Measurements from ENCODE around the gene RFLNA.

Gene RFLNA

GRCh38 chr12:124304314-124304790, 9.5 kb downstream of the RFLNA start:
- no peak for DNase-seq

- DNase-seq = no peak
These were observed 10.2 kb downstream of the RFLNA start for GRCh38 chr12:124305136-124305535.

DNA sequence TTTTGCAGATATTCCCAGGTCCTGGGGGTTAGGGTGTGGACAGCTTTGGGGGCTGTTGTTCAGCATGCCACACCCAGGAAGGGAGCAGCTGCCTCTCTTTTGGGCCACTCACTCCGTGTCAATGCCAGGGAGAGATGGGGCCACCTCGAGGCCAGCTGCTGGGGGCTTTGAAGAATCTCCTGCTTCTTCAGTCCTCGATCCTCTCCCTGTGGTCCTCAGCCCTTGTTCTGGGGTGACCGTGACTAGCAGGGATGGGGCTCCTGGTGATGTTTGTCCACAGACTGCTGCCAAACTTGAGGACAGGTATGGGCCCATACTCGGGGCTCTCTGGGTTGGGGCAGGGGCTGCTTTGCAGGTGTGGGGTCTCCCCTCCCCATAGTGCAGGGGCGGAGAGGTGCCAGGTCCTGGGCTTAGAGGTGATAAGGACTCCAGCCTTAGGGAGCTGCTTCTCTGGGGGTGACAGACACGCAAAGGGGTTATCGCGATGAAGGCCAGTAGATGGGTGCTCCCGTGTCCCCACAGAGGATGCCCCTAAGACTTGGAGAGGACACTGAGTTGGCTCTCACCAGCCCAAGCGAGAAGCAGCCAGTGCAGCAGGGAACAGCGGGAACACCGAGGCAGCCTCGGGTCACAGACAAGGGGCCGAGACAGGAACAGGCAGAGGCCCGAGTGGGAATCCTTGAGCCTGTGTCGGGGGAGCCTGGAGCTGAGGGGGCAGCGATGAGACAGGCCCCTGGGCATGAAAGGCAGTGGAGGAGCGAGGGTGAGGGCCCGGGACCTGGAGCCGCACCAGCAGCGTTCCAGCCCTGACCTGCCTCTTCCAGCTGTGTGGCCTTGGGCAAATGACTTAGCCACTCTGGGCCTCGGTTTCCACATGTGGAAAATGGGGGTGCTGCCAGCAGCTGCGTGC, 11.1 kb downstream of the RFLNA start:
- no peak for DNase-seq

GRCh38 chr12:124306686-124307555, 12.0 kb downstream of the RFLNA start:
- no peak for DNase-seq

DNA sequence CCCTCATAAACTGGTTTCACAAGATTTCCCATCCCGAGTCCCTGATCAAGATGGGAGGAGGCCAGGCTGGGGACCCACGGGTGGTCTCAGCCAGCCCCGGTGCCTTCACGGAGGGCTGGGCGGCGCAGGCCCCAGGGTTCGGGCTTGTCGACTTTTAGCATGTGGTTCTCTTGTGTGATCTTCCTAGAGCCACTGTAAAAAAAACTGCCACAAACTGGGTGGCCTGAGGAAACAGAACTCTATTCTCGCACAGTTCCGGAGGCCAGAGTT, 12.6 kb downstream of the RFLNA start:
- no peak for DNase-seq

- no peak for DNase-seq
These were observed 13.8 kb downstream of the RFLNA start for GRCh38 chr12:124308741-124309140.

DNA sequence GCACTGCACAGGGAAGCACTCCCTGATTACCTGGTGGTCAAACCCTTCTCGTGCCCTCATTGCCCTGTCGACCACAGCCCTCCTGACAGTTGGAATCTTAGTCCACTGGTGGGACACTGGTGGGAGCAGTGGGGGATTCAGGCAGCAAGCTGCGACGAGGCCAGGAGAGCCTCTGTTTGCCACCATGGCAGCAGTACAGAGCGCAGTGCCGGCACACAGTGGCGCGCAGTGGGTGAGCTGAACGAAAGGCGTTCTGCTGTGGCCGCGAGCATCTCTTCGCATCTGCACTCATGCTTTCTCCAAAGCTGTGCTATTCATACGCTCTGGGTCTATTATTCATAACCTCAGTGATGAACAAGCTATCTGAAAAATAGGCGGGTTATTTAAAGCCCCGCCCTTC, 14.3 kb downstream of the RFLNA start:
- no peak for DNase-seq

- no peak for DNase-seq
These were observed 14.9 kb downstream of the RFLNA start for GRCh38 chr12:124309744-124310143.

- DNase-seq = no peak
These were observed 15.3 kb downstream of the RFLNA start for GRCh38 chr12:124310178-124310577.

- no peak for DNase-seq
These were observed 15.9 kb downstream of the RFLNA start for GRCh38 chr12:124310785-124311184.

DNA sequence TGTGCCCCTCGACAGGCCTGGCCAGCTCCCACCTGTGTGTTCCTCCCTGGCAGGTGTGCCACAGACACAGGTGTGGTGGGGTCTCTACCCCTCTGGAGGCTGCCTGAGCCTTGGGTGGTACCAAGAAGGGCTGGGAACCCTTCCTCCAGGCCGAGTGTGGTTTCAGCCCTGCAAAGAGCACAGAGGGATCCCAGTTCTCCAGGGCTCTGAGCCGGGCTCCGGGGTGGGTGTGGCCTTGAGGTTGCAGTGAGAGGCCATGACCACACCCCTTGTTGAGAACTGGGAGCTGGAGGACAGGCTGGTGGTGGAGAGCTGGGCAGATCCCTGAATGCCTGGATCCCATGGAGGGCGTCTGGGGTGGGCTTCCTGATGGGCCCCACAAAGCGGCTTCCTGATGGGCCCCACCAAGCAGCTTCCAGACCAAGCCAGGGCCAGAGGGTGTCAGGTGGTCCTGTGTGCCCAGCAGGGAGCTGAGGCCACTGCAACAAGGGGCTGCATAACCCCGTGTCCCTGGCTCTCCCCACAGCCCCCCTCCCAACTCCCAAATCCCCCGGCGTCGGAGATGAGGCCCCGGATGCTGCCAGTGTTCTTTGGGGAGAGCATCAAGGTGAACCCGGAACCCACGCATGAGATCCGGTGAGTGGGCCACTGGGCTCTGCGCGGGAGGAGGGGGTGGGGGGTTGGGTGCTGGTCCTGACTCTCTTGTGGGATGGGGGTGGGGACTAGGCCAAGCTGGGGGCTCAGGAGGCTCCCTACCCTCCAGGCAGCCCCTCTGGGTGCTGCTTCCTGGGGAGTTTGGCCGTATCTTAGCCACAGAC, 16.6 kb downstream of the RFLNA start:
- DNase-seq = no peak

- no peak for DNase-seq
These were observed 17.7 kb downstream of the RFLNA start for GRCh38 chr12:124312601-124313000.

DNA sequence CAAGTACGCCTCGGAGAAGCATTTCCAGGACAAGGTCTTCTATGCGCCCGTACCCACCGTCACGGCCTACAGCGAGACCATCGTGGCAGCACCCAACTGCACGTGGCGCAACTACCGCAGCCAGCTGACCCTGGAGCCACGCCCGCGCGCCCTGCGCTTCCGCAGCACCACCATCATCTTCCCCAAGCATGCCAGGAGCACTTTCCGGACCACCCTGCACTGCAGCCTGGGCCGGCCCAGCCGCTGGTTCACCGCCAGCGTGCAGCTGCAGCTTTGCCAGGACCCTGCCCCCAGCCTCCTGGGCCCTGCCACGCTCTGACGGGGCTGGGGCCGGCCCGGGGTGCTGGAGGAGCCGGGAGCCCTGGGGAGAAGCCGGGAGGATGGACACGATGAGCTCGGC, 19.3 kb downstream of the RFLNA start:
- no peak for DNase-seq

GRCh38 chr12:124314766-124315165, 19.9 kb downstream of the RFLNA start:
- no peak for DNase-seq

DNA sequence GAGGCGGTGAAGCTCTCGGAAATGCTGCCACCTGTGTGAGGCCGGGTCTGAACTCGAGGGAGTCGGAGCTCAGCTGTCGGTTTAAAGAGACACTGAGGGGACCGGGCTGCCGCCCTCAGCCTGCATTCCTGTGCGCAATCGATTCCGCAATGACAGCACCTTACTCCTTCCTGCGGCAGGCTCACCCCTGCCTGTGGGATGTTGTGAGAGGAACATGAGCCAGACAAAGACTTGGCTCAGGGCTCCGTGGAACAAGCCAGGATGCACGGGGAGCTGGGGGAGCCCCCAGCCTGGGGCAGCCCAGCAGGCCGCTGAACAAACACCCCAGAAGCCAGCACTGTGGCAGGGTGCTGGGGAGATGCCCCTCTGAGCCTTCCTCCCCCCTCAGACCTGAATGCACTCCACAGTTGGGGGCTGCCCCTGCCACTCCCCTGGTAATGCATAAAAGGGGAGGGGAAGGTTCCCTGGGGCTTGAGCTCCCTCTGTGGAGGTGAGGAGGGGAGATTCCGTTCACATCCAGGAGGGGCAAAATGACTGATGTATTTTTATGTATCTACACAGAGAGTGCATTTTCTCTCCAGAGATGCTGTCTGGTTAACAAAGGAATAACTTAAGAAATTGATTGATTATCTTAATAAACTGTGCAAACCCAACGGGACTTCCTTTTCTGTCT, 20.6 kb downstream of the RFLNA start:
- DNase-seq = no peak

GRCh38 chr12:124316257-124316900, 21.5 kb downstream of the RFLNA start:
- no peak for DNase-seq

DNA sequence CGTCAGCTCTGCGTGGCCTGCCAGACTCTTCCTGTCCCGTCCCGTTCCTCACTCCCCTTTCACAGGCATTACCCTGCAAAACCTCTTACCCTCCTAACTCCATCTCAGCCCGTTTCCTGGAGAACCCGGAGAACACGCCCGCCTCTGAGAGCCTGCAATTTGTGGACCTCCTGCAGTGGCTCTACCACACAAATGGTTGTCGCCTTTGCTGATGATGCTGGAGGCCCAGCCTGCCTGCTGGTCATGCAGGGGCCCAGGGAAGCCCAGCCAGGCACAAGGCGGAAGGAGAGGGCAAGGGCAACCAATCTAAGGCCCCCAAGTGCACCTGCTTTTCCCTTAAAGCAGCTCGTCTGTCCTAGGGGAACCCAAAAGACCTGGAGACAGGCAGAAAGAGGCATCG, 22.5 kb downstream of the RFLNA start:
- no peak for DNase-seq

GRCh38 chr12:124318278-124319020, 23.6 kb downstream of the RFLNA start:
- DNase-seq = no peak

- no peak for DNase-seq
These were observed 24.6 kb downstream of the RFLNA start for GRCh38 chr12:124319368-124320050.

- no peak for DNase-seq
These were observed 26.2 kb downstream of the RFLNA start for GRCh38 chr12:124321040-124321481.
